Neutrophil (primary cell): ENCODE results near the gene CAMTA1.

Experiments used
- H3K27ac ChIP-seq: fragments of 200-600 bp; sonication (generic); 2 replicates; pipeline ENCODE4 v1.5.1; 2016; ENCODE audit warnings: mild to moderate bottlenecking, moderate library complexity
- H3K27me3 ChIP-seq: fragments of 200-600 bp; sonication (generic); 2 replicates; pipeline ENCODE4 v1.6.0; 2016; ENCODE audit warnings: mild to moderate bottlenecking
- H3K36me3 ChIP-seq: fragments of 200-600 bp; sonication (generic); 2 replicates; pipeline ENCODE4 v1.5.1; 2017
- H3K4me1 ChIP-seq, 2 experiments: fragments of 200-600 bp in 1 of 2; sonication (generic) in 1 of 2; 1 replicate in 1 of 2; 2 replicates in 1 of 2; pipeline versions ENCODE4 v1.5.1 to v1.6.1; 2013 to 2016; ENCODE audit warnings: low read depth in 1 of 2, low read length in 1 of 2, mild to moderate bottlenecking in 1 of 2, moderate library complexity in 1 of 2; ENCODE audit not compliant: control insufficient read depth in 1 of 2, insufficient read depth in 1 of 2
- H3K4me3 ChIP-seq, 2 experiments: fragments of 200-600 bp in 1 of 2; sonication (generic) in 1 of 2; 1 replicate in 1 of 2; 2 replicates in 1 of 2; pipeline ENCODE4 v1.5.1; 2013 to 2016; ENCODE audit warnings: low read depth in 1 of 2, low read length in 1 of 2, mild to moderate bottlenecking in 1 of 2, moderate library complexity in 1 of 2
- H3K9me3 ChIP-seq: fragments of 200-600 bp; sonication (generic); 2 replicates; pipeline ENCODE4 v1.5.1; 2016
- TF ChIP-seq, protein P1 (sequence below): fragments of 200-600 bp; sonication (generic); IDR thresholded peaks from 2 replicates; pipeline ENCODE4 v1.5.1; 2016; ENCODE audit warnings: antibody characterized with exemption

The CAMTA1 gene

DNA sequence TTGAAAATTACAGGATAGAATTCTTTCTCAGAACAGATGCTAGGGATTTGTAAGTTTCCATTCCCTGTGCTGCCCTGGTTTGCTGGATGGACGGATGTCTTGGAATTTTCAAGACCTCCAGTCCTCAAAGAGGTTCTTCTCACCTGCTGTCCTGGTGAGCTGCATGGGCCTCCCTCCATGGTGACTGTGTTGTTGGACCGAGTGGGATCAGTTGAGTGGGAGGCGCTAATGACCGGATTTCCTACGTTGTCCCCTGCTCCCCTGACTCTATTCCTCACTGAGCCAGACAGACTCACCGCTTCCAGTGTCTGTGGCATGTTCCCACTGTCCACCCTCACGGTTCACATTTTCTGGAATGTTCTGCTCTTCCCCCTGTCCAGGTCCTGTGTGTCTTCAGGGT lies 229.8 kb downstream of the CAMTA1 start:
- Histone ChIP-seq H3K4me1 (no peaks in the 10 kb centered on the region), H3K4me3 (no peak overlapping the region), H3K27ac (no peak overlapping the region), H3K9me3 (no peaks in the 10 kb centered on the region), H3K27me3 (no peaks in the 10 kb centered on the region), H3K36me3 (no peaks in the 10 kb centered on the region)
- TF ChIP-seq, protein P1, sequence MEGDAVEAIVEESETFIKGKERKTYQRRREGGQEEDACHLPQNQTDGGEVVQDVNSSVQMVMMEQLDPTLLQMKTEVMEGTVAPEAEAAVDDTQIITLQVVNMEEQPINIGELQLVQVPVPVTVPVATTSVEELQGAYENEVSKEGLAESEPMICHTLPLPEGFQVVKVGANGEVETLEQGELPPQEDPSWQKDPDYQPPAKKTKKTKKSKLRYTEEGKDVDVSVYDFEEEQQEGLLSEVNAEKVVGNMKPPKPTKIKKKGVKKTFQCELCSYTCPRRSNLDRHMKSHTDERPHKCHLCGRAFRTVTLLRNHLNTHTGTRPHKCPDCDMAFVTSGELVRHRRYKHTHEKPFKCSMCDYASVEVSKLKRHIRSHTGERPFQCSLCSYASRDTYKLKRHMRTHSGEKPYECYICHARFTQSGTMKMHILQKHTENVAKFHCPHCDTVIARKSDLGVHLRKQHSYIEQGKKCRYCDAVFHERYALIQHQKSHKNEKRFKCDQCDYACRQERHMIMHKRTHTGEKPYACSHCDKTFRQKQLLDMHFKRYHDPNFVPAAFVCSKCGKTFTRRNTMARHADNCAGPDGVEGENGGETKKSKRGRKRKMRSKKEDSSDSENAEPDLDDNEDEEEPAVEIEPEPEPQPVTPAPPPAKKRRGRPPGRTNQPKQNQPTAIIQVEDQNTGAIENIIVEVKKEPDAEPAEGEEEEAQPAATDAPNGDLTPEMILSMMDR = no peak

DNA sequence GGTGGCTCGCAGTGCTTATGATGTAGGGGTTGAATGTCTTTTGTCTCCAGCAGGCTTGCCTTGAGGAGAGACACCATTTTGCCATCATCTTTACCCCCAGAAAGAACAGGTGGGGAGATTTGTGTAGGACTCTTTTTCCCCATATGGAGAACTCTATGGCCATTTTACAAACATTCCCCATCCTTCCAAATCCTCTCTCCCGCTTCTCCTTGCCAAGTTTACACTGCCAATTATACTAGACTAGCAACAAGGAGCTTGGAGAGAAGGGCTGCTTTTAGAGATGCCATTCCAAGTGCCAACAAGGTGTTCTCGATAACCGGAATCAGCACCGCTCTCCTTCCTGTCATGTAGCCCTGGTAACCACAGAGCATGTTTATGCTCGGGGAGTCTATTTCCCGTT lies 233.1 kb downstream of the CAMTA1 start:
- Histone ChIP-seq H3K9me3 (no peaks in the 10 kb centered on the region), H3K36me3 (no peaks in the 10 kb centered on the region), H3K4me1 (no peaks in the 10 kb centered on the region), H3K4me3 (no peak overlapping the region), H3K27ac (no peak overlapping the region), H3K27me3 (peaks cover 7% of the 10 kb centered on the region)
- TF ChIP-seq, protein P1 = no peak

DNA sequence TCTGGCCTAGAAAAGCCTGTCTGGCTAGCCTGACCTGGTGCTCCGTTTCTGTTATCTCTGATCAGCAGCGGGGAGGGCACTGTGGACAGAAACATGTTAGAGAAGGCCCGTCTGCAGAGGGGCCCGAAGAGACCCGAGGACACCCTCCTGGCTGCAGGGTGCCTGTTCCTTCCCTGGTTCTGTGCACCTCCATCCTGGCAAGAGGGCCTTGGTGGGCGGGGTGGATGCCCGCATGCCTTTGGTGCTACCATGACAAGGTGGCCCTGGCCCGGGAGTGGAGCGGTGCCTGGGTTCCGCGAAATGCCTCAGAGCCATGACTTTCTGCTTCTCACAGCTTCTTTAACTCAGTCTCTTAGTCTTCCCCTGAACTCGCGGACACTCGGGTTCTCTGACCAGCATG lies 233.6 kb downstream of the CAMTA1 start:
- TF ChIP-seq, protein P1 = no peak
- Histone ChIP-seq H3K4me1 (no peaks in the 10 kb centered on the region), H3K36me3 (no peaks in the 10 kb centered on the region), H3K27ac (no peak overlapping the region), H3K4me3 (no peak overlapping the region), H3K9me3 (no peaks in the 10 kb centered on the region), H3K27me3 (peaks cover 7% of the 10 kb centered on the region)

DNA sequence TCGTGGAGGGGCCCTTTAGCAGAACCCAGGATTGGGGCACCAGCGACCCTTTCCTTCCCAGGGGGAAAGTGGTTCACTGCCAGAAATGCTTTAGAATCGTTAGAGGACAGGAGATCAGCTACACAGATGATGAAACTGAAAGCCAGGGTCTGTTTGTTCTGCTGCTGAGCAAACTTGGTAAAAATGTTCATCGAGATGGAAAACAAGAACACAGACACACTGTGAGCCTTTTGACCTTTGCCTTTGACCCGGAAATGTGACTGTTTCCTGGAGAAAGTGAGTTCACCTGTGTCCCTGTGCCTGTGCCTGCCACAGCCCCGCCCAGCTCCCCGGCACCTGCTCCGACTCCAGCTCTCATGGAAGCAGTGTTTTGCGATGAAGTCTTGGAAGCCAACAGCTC lies 234.3 kb downstream of the CAMTA1 start:
- no peaks in the 10 kb centered on the region for H3K9me3 ChIP-seq
- no peaks in the 10 kb centered on the region for H3K4me1 ChIP-seq
- no peaks in the 10 kb centered on the region for H3K36me3 ChIP-seq
- H3K4me3 ChIP-seq = no peak overlapping the region
- no peak overlapping the region for H3K27ac ChIP-seq
- H3K27me3 ChIP-seq = peaks cover 7% of the 10 kb centered on the region
- TF ChIP-seq, protein P1 = no peak

DNA sequence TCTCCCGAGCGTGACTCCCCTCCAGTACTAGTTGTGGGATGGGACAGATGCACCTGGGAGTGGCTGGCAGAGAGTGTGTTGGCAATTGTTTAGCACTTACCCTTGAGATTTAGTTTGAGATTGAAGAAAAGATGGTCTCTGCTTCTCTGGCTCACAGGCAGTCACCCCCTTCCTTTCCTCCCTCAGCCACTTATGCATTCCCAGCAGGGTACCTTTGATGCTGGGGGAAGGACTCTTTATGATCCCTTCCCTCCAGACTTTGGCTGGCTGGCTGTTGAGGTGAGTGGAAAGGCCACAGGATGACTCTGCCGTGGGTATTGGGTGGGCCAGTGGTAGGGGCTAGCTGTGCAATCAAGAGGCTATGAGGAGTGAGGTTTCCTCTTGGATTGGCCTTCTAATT lies 236.8 kb downstream of the CAMTA1 start:
- peaks cover 7% of the 10 kb centered on the region for H3K27me3 ChIP-seq
- H3K4me1 ChIP-seq = no peaks in the 10 kb centered on the region
- TF ChIP-seq, protein P1 = no peak
- no peak overlapping the region for H3K4me3 ChIP-seq
- no peaks in the 10 kb centered on the region for H3K9me3 ChIP-seq
- no peak overlapping the region for H3K27ac ChIP-seq
- H3K36me3 ChIP-seq = no peaks in the 10 kb centered on the region

DNA sequence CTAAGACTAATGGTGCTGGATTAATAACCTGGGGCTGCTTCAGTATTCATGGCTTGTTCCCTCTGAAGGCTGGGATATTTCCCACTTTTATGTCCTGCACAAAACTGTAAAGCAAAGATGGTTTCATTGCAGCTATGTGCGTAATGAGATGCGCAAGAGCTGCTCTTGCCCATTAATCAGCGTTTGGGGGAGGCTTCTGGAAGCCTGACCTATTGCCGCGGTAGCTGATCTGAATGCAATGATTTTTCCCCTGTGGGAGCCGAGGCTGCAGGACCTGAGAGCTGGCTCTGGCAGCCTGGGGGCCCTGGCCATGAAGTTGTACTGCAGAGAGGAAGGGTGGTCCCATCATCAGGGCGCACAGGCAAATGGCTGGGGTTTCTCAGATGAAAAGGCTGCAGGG lies 239.8 kb downstream of the CAMTA1 start:
- no peak overlapping the region for H3K27ac ChIP-seq

More for the DNA sequence above, 239.8 kb downstream of the CAMTA1 start:
- TF ChIP-seq, protein P1 = no peak
- H3K36me3 ChIP-seq = no peaks in the 10 kb centered on the region
- no peak overlapping the region for H3K4me3 ChIP-seq
- peaks cover 7% of the 10 kb centered on the region for H3K27me3 ChIP-seq
- no peaks in the 10 kb centered on the region for H3K4me1 ChIP-seq
- H3K9me3 ChIP-seq = no peaks in the 10 kb centered on the region
